IMR-90 (cell line): Measurements from ENCODE around the gene UBXN6. TPM values are rescaled to one million over a fixed set of nuclear protein-coding genes. Genes with fewer than 3 reads are reported as not detected.

Source experiments
- ATAC-seq: fragments of 200-7000 bp; cut with Tn5 transposase; 2 replicates; pipeline ENCODE4 v1.9.1; 2020; ENCODE audit warnings: low read depth, mild to moderate bottlenecking, moderate library complexity
- BruUV-seq: library from RNA; stranded (reverse); fragments of 400-500 nt; replicated peaks from 2 replicates; lab custom pipeline; 2021; lab: Mats Ljungman, UMichigan
- CTCF ChIA-PET: fragments of 300-600 bp; formaldehyde crosslinking; extraction: SDS; loops from one replicate; lab custom pipeline; 2021; ENCODE audit warnings: antibody characterized with exemption; lab: Yijun Ruan, JAX
- POLR2A ChIA-PET: fragments of 300-600 bp; sonication (Branson Sonifier 250); formaldehyde crosslinking; loops from one replicate; lab custom pipeline; 2022; ENCODE audit warnings: antibody characterized with exemption; ENCODE audit not compliant: unreplicated experiment; lab: Charles Lee
- DNase-seq: peaks from one replicate; pipeline ENCODE4 v3.0.0; 2013
- H2AFZ ChIP-seq: replicated peaks from 2 replicates; pipeline ENCODE3; 2013; ENCODE audit warnings: low read length, mild to moderate bottlenecking; ENCODE audit not compliant: poor library complexity
- H2AK5ac ChIP-seq: 2 replicates; pipeline ENCODE4 v1.6.1; 2013; ENCODE audit warnings: low read depth, low read length, inconsistent platforms
- H2AK9ac ChIP-seq: replicated peaks from 2 replicates; pipeline ENCODE3; 2013; ENCODE audit warnings: mild to moderate bottlenecking, low read depth, low read length, moderate library complexity; ENCODE audit not compliant: poor library complexity
- H2BK120ac ChIP-seq: 2 replicates; pipeline ENCODE4 v1.6.1; 2013; ENCODE audit warnings: low read depth, low read length, inconsistent platforms
- H2BK15ac ChIP-seq: 3 replicates; pipeline ENCODE4 v1.6.1; 2013; ENCODE audit warnings: low read depth, low read length, inconsistent platforms
- H2BK20ac ChIP-seq: 2 replicates; pipeline ENCODE4 v1.6.1; 2013; ENCODE audit warnings: low read depth, mild to moderate bottlenecking, inconsistent platforms, low read length, moderate library complexity
- H2BK5ac ChIP-seq: 2 replicates; pipeline ENCODE4 v1.6.1; 2013; ENCODE audit warnings: mild to moderate bottlenecking, low read depth, low read length, inconsistent platforms; ENCODE audit not compliant: poor library complexity, severe bottlenecking
- H3K14ac ChIP-seq: replicated peaks from 2 replicates; pipeline ENCODE4 v1.6.1; 2013; ENCODE audit warnings: low read depth, low read length, inconsistent platforms
- H3K18ac ChIP-seq: 2 replicates; pipeline ENCODE4 v1.6.1; 2013; ENCODE audit warnings: low read depth, low read length, control low read depth
- H3K23ac ChIP-seq: 2 replicates; pipeline ENCODE4 v1.6.1; 2013; ENCODE audit warnings: low read depth, low read length, inconsistent platforms
- H3K27ac ChIP-seq: 2 replicates; pipeline ENCODE4 v1.5.1; 2013; ENCODE audit warnings: mild to moderate bottlenecking, control low read depth, low read length; ENCODE audit not compliant: insufficient read depth
- H3K27me3 ChIP-seq: 2 replicates; pipeline ENCODE4 v1.6.1; 2013; ENCODE audit warnings: low read length; ENCODE audit not compliant: control insufficient read depth, insufficient read depth
- H3K36me3 ChIP-seq: 2 replicates; pipeline ENCODE4 v1.6.1; 2013; ENCODE audit warnings: low read length, mixed read lengths; ENCODE audit not compliant: control insufficient read depth, insufficient read depth
- H3K4ac ChIP-seq: 2 replicates; pipeline ENCODE4 v1.6.1; 2013; ENCODE audit warnings: low read depth, low read length, inconsistent platforms
- H3K4me1 ChIP-seq: 2 replicates; pipeline ENCODE4 v1.6.1; 2013; ENCODE audit warnings: low read length, mixed read lengths; ENCODE audit not compliant: control insufficient read depth, insufficient read depth
- H3K4me2 ChIP-seq: 2 replicates; pipeline ENCODE4 v1.6.1; 2013; ENCODE audit warnings: low read depth, mild to moderate bottlenecking, control low read depth, low read length, moderate library complexity
- H3K4me3 ChIP-seq: 2 replicates; pipeline ENCODE4 v1.5.1; 2013; ENCODE audit warnings: low read depth, mild to moderate bottlenecking, control low read depth, low read length, moderate library complexity; ENCODE audit not compliant: insufficient read depth
- H3K56ac ChIP-seq: 2 replicates; pipeline ENCODE4 v1.6.1; 2013; ENCODE audit warnings: low read length, inconsistent platforms; ENCODE audit not compliant: insufficient read depth; ENCODE audit errors: extremely low read depth
- H3K79me1 ChIP-seq, 2 experiments: 2 replicates each; pipeline ENCODE4 v1.6.1; 2013; ENCODE audit warnings: low read length in 2 of 2, inconsistent platforms in 1 of 2, low read depth in 1 of 2
- H3K9ac ChIP-seq: 2 replicates; pipeline ENCODE4 v1.6.1; 2013; ENCODE audit warnings: low read depth, low read length, control low read depth
- H3K9me1 ChIP-seq: 2 replicates; pipeline ENCODE4 v1.6.1; 2013; ENCODE audit warnings: low read length, inconsistent platforms; ENCODE audit not compliant: insufficient read depth
- H3K9me3 ChIP-seq: 2 replicates; pipeline ENCODE4 v1.6.1; 2013; ENCODE audit warnings: low read length; ENCODE audit not compliant: control insufficient read depth, insufficient read depth
- H4K20me1 ChIP-seq: 2 replicates; pipeline ENCODE4 v1.6.1; 2013; ENCODE audit warnings: low read length, inconsistent platforms; ENCODE audit not compliant: insufficient read depth
- H4K5ac ChIP-seq: 2 replicates; pipeline ENCODE4 v1.6.1; 2013; ENCODE audit warnings: mild to moderate bottlenecking, low read depth, low read length, control low read depth
- H4K8ac ChIP-seq, 2 experiments: 2 replicates each; pipeline ENCODE4 v1.6.1; 2013; ENCODE audit warnings: low read depth in 2 of 2, low read length in 2 of 2, control low read depth in 1 of 2, inconsistent platforms in 1 of 2
- H4K91ac ChIP-seq: 2 replicates; pipeline ENCODE4 v1.6.1; 2013; ENCODE audit warnings: low read depth, low read length, inconsistent platforms; ENCODE audit not compliant: insufficient read depth
- BHLHE40 ChIP-seq: fragments of 150-350 bp; IDR thresholded peaks from 2 replicates; pipeline ENCODE4 v1.6.1; 2016; ENCODE audit warnings: mild to moderate bottlenecking, low read depth, low read length
- CEBPB ChIP-seq: IDR thresholded peaks from 2 replicates; pipeline ENCODE4 v1.6.1; 2012; ENCODE audit warnings: low read depth, low read length, improper control_type of control experiment
- CHD1 ChIP-seq: IDR thresholded peaks from 2 replicates; pipeline ENCODE4 v1.6.1; 2012; ENCODE audit warnings: low read depth, low read length, improper control_type of control experiment
- CTCF ChIP-seq: conservative IDR thresholded peaks from 2 replicates; pipeline ENCODE4 v1.5.1; 2012; ENCODE audit warnings: mild to moderate bottlenecking, low read depth, low read length, improper control_type of control experiment
- MAFK ChIP-seq: IDR thresholded peaks from 2 replicates; pipeline ENCODE4 v1.6.1; 2012; ENCODE audit warnings: low read depth, low read length, improper control_type of control experiment
- MXI1 ChIP-seq: IDR thresholded peaks from 2 replicates; pipeline ENCODE4 v1.6.1; 2012; ENCODE audit warnings: low read depth, mild to moderate bottlenecking, low read length, moderate library complexity, borderline replicate concordance
- NFE2L2 ChIP-seq: fragments of 150-350 bp; IDR thresholded peaks from 2 replicates; pipeline ENCODE4 v1.6.1; 2016; ENCODE audit warnings: low read depth, mild to moderate bottlenecking, low read length
- POLR2A ChIP-seq: IDR thresholded peaks from 2 replicates; pipeline ENCODE4 v1.6.1; 2012; ENCODE audit warnings: mild to moderate bottlenecking, low read depth, low read length
- RAD21 ChIP-seq: IDR thresholded peaks from 2 replicates; pipeline ENCODE4 v1.6.1; 2012; ENCODE audit warnings: low read length, improper control_type of control experiment
- RCOR1 ChIP-seq: IDR thresholded peaks from 2 replicates; pipeline ENCODE4 v1.6.1; 2012; ENCODE audit warnings: mild to moderate bottlenecking, low read length, improper control_type of control experiment; ENCODE audit not compliant: insufficient replicate concordance
- RFX5 ChIP-seq: IDR thresholded peaks from 2 replicates; pipeline ENCODE4 v1.8.0; 2012; ENCODE audit warnings: low read depth, mild to moderate bottlenecking, low read length, moderate library complexity
- SMC3 ChIP-seq: fragments of 150-350 bp; IDR thresholded peaks from 2 replicates; pipeline ENCODE4 v1.6.1; 2016; ENCODE audit warnings: low read depth, mild to moderate bottlenecking, antibody characterized with exemption, low read length, moderate library complexity
- USF2 ChIP-seq: fragments of 150-350 bp; IDR thresholded peaks from 2 replicates; pipeline ENCODE4 v1.6.1; 2017; ENCODE audit warnings: mild to moderate bottlenecking, antibody characterized with exemption, low read length, low read depth
- WGBS, 2 experiments: methylation state at CpG; one replicate each; pipeline versions ENCODE4 v1.1.5 to v1.1.7; 2013; ENCODE audit warnings: missing lambda C conversion rate in 2 of 2; ENCODE audit not compliant: insufficient read length in 1 of 2; ENCODE audit errors: extremely low coverage in 2 of 2; 5-methylcytosine and 5-hydroxymethylcytosine counted together
- dilution Hi-C: fragments of 300-500 bp; cut with HindIII; formaldehyde crosslinking; loops from one replicate; pipeline ENCODE4 v1.14.3; 2018; ENCODE audit warnings: low sequenced_read_pairs; ENCODE audit not compliant: unreplicated experiment
- in situ Hi-C: fragments of 300-500 bp; cut with MboI; formaldehyde crosslinking; loops from 3 replicates; pipeline ENCODE4 v1.14.3; 2019; ENCODE audit warnings: low sequenced_read_pairs, inconsistent platforms, mixed read lengths
- intact Hi-C: fragments of 100-400 bp; cut with micrococcal nuclease; formaldehyde crosslinking; loops from 2 replicates; pipeline ENCODE4 v1.10.0; 2022
- polyA plus RNA-seq, 3 experiments: library from polyadenylated mRNA; depleted of rRNA; stranded (reverse); fragments of >200 nt; gene quantifications; 2 replicates each; pipeline ENCODE4 v1.2.3, GENCODE V29; 2012; ENCODE audit warnings: low replicate concordance in 1 of 3
- total RNA-seq: library from RNA; depleted of rRNA; stranded (reverse); fragments of >200 nt; gene quantifications from 2 replicates; pipeline ENCODE4 v1.2.3, GENCODE V29; 2012

Gene UBXN6
- total and polyA plus RNA-seq, 2 of the 4 experiments (the other 2 are of a cell fraction) = 84.2 to 86.5 TPM

- H3K23ac ChIP-seq = no peak overlapping the region
- H3K9me3 ChIP-seq = no peaks in the 10 kb centered on the region
- H3K18ac ChIP-seq = no peak overlapping the region
- no peak overlapping the region for H4K8ac ChIP-seq
- no peak overlapping the region for H3K14ac ChIP-seq
- no peak overlapping the region for H3K27ac ChIP-seq
- peaks cover 24% of the 10 kb centered on the region for H3K36me3 ChIP-seq
- H2BK5ac ChIP-seq = no peak overlapping the region
- no peaks in the 10 kb centered on the region; the same call in 1 of the 2 replicates for H3K9me1 ChIP-seq
- ATAC-seq = no peak
- intact Hi-C loops = no loop called here
- no peak overlapping the region for H3K4me2 ChIP-seq
- H3K27me3 ChIP-seq = no peaks in the 10 kb centered on the region
- H2BK20ac ChIP-seq = no peak overlapping the region
- H2BK15ac ChIP-seq = no peak overlapping the region
- no peak for DNase-seq
- H4K5ac ChIP-seq = no peak overlapping the region
- peaks cover 0 to 7% of the 10 kb centered on the region in 2 experiments; a peak in 1 of 4 replicates for H3K79me1 ChIP-seq
- H3K4ac ChIP-seq = no peak overlapping the region
- dilution Hi-C loops = no loop called here
- POLR2A ChIA-PET = no interaction called here
- no peak overlapping the region for H3K9ac ChIP-seq
- BruUV-seq = no TSS peak
- WGBS, 2 experiments = 96% methylated on average over 16 of the region's 28 CpGs; no CpG with 5 or more reads in 1 of the 2 experiments
- CTCF ChIA-PET = no interaction called here
- no peak overlapping the region for H2AK5ac ChIP-seq
- no peak overlapping the region for H2BK120ac ChIP-seq
- H4K91ac ChIP-seq = no peak overlapping the region
- no peak overlapping the region for H3K56ac ChIP-seq
- H3K4me3 ChIP-seq = no peak overlapping the region
- no peaks in the 10 kb centered on the region for H4K20me1 ChIP-seq
- no peak overlapping the region for H2AFZ ChIP-seq
- in situ Hi-C loops = no loop called here
- peak overlapping the region; percentile 78 for H2AK9ac ChIP-seq
- TF ChIP-seq RAD21 = no peak
- TF ChIP-seq CHD1 = no peak
- no peak for TF ChIP-seq USF2
- no peak for TF ChIP-seq CTCF
- no peak for TF ChIP-seq MAFK
- no peak for TF ChIP-seq SMC3
- TF ChIP-seq MXI1 = no peak
- TF ChIP-seq CEBPB = no peak
- no peak for TF ChIP-seq RCOR1
- TF ChIP-seq POLR2A = no peak
- TF ChIP-seq RFX5 = no peak
- no peak for TF ChIP-seq BHLHE40
- TF ChIP-seq NFE2L2 = no peak
- H3K4me1 ChIP-seq = peaks cover 10% of the 10 kb centered on the region; the same call in 1 of the 2 replicates
Measured at GRCh38 chr19:4432918-4433506, 24.6 kb downstream of the UBXN6 start.
